CD4-positive, alpha-beta T cell treated with Interleukin-12 subunit alpha and Interleukin-12 subunit beta, for 1 hour (primary cell): ENCODE data around the gene LIPG.
"Not testable (repeated sequence)": the region's sequence is repeated elsewhere in the genome, so short reads cannot be mapped to it uniquely, and the experiment has no call there.

Experiments used
- DNase-seq: peaks from one replicate; pipeline ENCODE4 v3.0.0-alpha.2; 2020

The LIPG gene

GRCh38 chr18:49579041-49579440 is 17.2 kb downstream of the LIPG start:
- DNase-seq, result not testable (repeated sequence)

DNA sequence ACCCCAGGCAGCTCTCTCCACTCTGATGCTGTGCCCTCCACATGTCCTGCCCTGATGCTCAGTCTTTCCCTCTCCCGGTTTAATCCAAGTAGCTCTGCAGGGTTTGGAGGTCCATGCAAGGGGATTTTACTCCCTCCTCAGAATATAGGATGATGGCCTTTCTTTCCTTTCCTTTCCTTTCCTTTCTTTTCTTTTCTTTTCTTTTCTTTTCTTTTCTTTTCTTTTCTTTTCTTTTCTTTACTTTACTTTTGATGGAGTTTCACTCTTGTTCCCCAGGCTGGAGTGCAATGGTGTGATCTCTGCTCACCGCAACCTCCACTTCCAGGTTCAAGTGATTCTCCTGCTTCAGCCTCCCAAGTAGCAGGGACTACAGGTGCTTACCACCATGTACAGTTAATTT is 17.7 kb downstream of the LIPG start:
- DNase-seq, result not testable (repeated sequence)

- DNase-seq, result no peak
These were observed 18.4 kb downstream of the LIPG start for GRCh38 chr18:49580279-49580678.

GRCh38 chr18:49581371-49581770 is 19.5 kb downstream of the LIPG start:
- no peak for DNase-seq

DNA sequence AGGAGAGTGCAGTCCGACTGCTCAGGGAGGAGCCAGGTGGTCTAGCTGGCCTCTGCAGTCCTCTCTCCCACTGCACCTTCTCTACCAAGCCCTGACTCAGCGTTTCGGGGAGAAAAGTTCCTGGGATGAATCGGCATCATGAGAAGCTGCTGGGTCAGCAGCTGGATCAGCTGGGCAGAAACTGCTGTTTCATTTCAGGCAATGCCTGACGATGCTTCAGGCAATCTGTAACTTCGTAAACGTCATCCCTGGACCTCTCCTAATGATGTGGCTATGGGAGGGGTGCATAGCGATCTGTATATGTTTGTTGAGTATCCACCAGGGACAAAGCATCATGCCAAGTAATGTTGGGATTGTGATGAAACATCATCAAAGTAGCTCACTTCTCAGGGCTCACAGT is 20.7 kb downstream of the LIPG start:
- DNase-seq, result no peak

DNA sequence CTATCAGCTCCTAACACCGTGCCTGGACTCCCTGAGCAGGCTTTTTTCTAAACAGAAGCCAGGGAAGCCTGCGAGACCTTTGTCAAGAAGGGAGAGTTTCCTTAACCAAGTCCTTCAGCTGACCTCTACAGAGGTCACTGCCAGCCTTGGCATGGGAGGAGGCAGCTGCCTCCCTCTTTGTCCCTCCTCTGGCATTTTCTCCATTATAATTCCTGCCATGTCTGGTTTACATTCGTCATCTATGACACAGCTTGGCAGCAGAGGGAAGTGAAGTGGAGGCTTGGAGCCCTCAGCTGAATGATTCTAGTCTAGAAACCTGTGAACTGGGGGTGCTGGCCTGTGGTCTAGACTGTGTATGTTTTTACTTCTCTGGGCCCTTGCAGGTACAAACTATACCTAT is 22.5 kb downstream of the LIPG start:
- no peak for DNase-seq

- DNase-seq, result not testable (repeated sequence)
These were observed 23.1 kb downstream of the LIPG start for GRCh38 chr18:49584951-49585350.

DNA sequence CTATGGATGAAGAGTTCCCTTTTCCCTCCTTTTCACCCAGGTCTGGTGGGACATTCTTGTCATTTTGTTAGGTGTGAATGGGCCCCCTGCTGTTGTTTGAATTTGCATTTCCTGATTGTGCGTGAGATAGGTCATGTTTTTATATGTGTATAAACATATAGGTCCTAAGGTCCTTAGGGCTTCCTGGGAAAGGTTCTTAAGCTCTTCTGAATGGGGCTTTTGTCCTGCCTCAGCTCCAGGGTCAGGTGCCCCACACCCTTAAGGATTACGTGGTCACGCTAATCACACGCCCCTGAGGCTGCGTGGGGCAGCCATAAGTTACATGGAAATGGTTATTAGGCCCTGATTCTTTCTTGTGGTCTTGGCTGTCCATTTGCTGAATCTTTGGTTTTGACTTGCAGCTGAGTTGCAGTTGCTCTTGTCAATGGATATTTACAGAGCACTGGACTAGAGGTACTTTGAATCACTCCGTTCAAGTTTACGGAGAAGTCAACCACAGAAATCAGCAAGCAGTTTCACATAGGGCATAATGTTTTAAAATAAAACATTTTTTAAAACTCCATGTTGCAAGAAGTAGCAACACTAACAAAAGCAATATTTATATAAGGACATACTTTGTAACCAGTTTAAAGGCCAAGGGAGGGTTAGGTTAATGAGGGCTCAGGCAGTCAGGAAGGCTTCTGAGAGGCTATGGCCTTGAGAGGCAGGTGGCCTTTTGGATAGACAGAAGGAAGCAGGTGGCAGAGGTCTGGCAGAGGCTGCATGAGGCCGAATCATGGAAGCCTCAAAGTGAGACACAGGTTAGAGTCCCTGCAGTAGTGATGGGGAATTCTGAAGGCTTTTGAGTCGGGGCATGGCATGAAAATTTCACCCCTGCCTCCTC is 24.2 kb downstream of the LIPG start:
- DNase-seq, result no peak

DNA sequence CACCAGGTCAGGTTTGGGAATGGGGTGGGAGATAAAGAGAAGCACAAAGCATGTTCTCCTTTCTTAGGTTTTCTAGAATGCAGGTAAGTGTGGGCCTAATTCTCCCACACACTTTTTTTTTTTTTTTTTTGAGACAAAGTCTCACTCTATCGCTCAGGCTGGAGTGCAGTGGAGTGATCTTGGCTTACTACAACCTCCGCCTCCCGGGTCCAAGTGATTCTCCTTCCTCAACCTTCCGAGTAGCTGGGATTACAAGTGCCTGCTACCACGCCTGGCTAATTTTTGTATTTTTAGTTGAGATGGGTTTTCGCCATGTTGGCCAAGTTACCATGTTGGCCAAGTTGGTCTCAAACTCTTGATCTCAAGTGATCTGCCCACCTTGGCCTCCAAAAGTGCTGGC is 26.3 kb downstream of the LIPG start:
- DNase-seq, result no peak

- no peak for DNase-seq
These were observed 27.1 kb downstream of the LIPG start for GRCh38 chr18:49588971-49589370.

DNA sequence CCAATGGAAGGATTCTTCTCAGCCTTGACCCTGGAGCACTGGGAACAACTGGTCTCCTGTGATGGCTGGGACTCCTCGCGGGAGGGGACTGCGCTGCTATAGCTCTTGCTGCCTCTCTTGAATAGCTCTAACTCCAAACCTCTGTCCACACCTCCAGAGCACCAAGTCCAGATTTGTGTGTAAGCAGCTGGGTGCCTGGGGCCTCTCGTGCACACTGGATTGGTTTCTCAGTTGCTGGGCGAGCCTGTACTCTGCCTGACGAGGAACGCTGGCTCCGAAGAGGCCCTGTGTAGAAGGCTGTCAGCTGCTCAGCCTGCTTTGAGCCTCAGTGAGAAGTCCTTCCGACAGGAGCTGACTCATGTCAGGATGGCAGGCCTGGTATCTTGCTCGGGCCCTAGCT is 28.8 kb downstream of the LIPG start:
- DNase-seq, result no peak

- no peak for DNase-seq
These were observed 29.4 kb downstream of the LIPG start for GRCh38 chr18:49591271-49591670.

GRCh38 chr18:49591775-49592174 is 29.9 kb downstream of the LIPG start:
- no peak for DNase-seq

DNA sequence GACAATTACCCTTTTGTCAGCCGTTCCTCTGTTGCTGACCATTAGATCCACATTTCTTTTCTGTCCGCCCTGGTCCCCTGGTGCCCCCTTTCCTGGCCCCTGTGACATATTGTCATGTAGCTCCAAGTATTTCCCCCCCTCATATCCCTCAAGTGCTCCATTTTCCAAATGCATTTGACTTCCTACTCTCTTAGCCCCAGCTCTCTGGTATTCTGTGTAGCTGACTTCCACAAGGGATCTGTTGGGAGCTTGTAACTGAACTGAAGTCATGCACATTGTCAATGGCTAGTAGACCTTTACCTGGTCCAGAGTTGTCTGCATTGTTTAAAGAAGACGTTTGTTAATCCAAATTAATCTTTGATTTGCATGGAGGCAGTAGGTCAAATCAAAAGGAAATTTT is 34.8 kb downstream of the LIPG start:
- DNase-seq, result no peak

DNA sequence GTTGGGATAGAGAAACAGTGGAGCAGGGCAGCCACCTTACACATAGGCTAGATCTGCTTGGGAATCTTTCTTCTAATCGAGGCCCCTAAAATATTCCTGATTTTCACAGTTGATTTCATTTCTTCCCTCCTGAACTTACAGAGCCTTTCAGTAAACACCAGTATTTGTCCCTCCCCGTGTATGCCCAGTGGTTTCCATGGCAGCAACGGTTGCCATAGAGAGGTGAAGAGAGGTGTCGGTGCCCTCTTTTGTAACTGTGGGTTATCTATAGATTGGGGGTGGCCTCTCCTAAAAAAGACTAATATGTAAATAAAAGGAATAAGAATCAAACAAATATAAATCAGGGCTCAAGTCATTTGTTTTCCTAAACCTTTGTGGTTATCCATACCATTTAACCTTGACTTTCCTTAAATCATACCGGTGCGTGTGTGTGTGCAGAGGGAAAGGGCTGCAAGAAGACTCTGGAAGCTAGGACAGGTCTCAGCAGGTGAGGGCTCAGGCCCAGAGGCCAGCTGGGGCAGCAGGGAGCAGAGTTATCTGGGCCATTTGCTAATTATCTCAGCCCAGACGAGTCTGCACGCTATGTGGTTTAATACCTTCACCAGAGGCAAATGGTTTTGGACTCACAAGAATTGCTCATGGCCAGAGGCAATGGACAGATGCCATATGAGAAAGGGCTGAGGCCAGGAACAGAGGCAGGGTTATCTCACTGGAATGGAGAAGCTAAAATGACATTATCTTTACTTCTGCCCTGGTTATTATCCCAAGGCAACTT is 35.5 kb downstream of the LIPG start:
- no peak for DNase-seq

GRCh38 chr18:49601211-49601610 is 39.4 kb downstream of the LIPG start:
- no peak for DNase-seq

DNA sequence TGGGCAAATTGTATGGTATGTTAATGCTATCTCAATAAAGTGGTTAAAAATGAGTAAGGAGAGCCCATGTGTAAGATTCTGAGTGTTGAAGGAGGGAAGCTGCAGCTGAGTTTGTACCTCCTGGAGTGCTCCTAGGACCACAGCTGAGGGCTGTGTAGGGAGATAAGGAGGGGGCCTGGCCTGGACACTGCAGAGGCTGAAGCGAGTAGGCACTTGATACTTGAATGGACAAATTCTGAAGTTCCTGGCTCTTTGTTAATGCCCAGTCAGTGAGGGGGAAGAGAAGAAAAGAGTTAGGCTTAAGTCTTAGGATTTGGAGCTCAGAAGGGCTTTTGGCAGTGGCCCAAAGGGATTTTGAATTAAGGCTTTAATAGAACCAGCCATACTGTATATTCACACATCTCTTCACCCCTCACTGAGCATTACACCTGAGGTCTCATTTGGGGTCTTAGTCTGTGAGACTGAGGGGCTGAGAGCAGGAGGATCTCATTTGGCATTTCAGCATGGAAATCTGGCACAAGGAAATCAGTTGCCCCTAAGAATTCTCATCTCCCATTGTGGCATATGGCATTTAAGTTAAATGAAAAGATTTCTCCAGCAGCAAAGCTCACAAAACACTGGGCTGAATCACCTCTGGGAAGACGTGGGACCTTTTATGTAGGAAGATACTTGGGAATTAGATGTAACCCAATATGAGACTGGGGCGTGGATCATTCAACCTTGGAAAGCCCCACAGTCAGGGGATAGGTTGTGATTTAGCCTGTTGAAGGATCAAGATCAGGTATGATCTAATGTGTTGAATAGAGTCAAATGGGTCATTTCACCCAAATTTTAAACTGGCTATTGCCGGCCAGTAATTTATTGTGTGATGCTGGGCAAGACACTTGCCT is 46.8 kb downstream of the LIPG start:
- no peak for DNase-seq

DNA sequence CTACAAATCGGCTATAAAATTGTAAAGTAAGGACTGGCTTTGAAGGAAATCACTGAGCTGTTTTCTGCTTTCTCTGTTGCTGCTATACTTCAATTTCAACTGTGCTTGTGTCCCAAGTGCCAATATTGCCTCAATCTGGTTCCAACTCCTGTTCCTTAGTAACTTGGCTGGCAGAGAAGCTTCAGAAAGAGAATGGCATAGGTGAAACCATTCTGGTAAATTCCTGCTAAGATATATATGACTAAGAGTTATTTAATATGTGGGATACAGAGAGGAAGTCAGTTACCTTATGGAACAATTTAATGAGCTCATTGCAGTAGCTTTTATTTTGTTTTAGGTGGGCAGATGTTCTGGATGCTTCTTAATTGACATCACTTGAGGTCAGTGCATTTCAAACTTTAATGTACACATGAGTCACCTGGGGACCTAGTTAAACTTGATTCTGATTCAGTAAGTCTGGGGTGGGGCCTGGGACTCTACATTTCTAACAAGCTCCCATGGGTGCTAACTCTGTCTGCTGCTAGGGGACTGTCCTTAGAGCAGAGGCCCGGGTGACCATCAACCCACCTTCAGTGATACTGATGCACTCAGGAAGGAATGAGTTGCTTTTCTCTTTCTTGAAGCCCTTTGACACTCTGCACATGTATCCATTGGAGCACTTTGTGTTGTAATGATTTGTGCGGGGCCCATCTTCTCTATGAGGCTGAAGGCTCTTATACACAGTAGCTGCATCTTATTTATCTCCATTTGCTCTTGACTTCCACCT is 47.6 kb downstream of the LIPG start:
- DNase-seq, result no peak

- DNase-seq, result no peak
These were observed 48.2 kb downstream of the LIPG start for GRCh38 chr18:49610022-49610445.

DNA sequence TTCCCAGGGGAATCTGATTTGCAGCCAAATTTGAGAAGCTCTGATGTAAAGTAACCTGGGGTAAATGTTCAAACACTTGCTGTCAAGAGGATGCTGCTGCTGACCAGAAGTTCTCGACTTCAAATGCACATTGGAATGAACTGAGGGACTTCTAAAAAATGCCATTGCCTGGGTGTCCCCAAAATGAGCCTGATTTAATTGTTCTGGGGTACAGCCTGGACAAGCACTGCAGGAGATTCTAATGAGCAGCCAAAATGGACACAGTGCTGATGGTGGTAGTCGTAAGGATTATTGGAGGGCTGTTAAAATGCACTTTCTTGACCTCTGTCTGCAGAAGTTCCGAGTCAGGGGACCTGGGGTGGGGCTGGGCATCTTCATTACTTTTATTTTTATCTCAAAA is 49.5 kb downstream of the LIPG start:
- DNase-seq, result no peak

- no peak for DNase-seq
These were observed 50.7 kb downstream of the LIPG start for GRCh38 chr18:49612515-49613033.

- no peak for DNase-seq
These were observed 51.3 kb downstream of the LIPG start for GRCh38 chr18:49613141-49613640.
